Stomach (tissue), 4 donors: ENCODE data around the gene SPOCK3.

ENCODE experiments used
- CTCF ChIP-seq, 7 experiments: fragments of 450-650 bp in 4 of 7; fragments of 200-600 bp in 3 of 7; sonication (generic) in 3 of 7; IDR thresholded peaks; one replicate each; pipeline ENCODE4 v1.5.1; 2016 to 2019; ENCODE audit warnings: antibody characterized with exemption in 7 of 7, control low read depth in 2 of 7, mild to moderate bottlenecking in 1 of 7
- EP300 ChIP-seq: sonication (generic); formaldehyde crosslinking; IDR thresholded peaks from one replicate; pipeline ENCODE4 v1.6.1; 2017; ENCODE audit warnings: antibody characterized with exemption
- POLR2A ChIP-seq, 4 donors: fragments of 450-650 bp; IDR thresholded peaks; one replicate each; pipeline ENCODE4 v1.6.1; 2016; ENCODE audit warnings: antibody characterized with exemption in 4 of 4, control low read depth in 2 of 4, mild to moderate bottlenecking in 1 of 4, moderate library complexity in 1 of 4
- POLR2AphosphoS5 ChIP-seq, 3 donors: sonication (generic); formaldehyde crosslinking; IDR thresholded peaks; one replicate each; pipeline ENCODE4 v1.6.1; 2016; ENCODE audit warnings: antibody characterized with exemption in 3 of 3

GRCh38 chr4:166808380-166808779, 425.9 kb downstream of the SPOCK3 start:
- TF ChIP-seq CTCF (IDR thresholded peaks at IDR 0.05) (no peak), POLR2AphosphoS5 (IDR thresholded peaks at IDR 0.05) (no peak), EP300 (no peak), POLR2A (IDR thresholded peaks at IDR 0.05) (no peak)
